GM23338 (cell line): ENCODE measurements around the gene GPI. TPM values are rescaled to one million over a fixed set of nuclear protein-coding genes. Genes with fewer than 3 reads are reported as not detected.

Source experiments
- ATAC-seq: fragments of 200-7000 bp; cut with Tn5 transposase; 3 replicates; pipeline ENCODE4 v1.9.1; 2020
- DNase-seq: peaks from one replicate; pipeline ENCODE4 v3.0.0-alpha.2; 2015; ENCODE audit warnings: low spot score
- H2AFZ ChIP-seq: fragments of 200-600 bp; sonication (generic); 2 replicates; pipeline ENCODE4 v1.8.0; 2016; ENCODE audit warnings: antibody characterized with exemption, mild to moderate bottlenecking, moderate library complexity
- H3F3A ChIP-seq: fragments of 200-600 bp; sonication (generic); replicated peaks from 2 replicates; pipeline ENCODE4 v1.8.0; 2017; ENCODE audit warnings: antibody characterized with exemption, mixed run types, low read depth
- H3K27ac ChIP-seq: fragments of 200-600 bp; sonication (generic); 2 replicates; pipeline ENCODE4 v1.6.1; 2016; ENCODE audit warnings: low read depth
- H3K27me3 ChIP-seq: fragments of 200-600 bp; sonication (generic); 2 replicates; pipeline ENCODE4 v1.8.0; 2016; ENCODE audit warnings: mild to moderate bottlenecking, mixed run types, moderate library complexity; ENCODE audit not compliant: insufficient read depth
- H3K36me3 ChIP-seq: fragments of 200-600 bp; sonication (generic); 2 replicates; pipeline ENCODE4 v1.8.0; 2016; ENCODE audit warnings: mild to moderate bottlenecking; ENCODE audit not compliant: insufficient read depth
- H3K4me1 ChIP-seq: fragments of 200-600 bp; sonication (generic); 2 replicates; pipeline ENCODE4 v1.8.0; 2016; ENCODE audit warnings: mild to moderate bottlenecking, moderate library complexity; ENCODE audit not compliant: insufficient read depth
- H3K4me2 ChIP-seq: fragments of 200-600 bp; sonication (generic); 2 replicates; pipeline ENCODE4 v1.7.1; 2017; ENCODE audit warnings: mixed run types
- H3K4me3 ChIP-seq: fragments of 200-600 bp; sonication (generic); 2 replicates; pipeline ENCODE4 v1.6.1; 2016; ENCODE audit warnings: mixed run types
- H3K79me2 ChIP-seq: fragments of 200-600 bp; sonication (generic); replicated peaks from 2 replicates; pipeline ENCODE4 v1.8.0; 2017; ENCODE audit warnings: mild to moderate bottlenecking; ENCODE audit not compliant: insufficient read depth
- H3K9me2 ChIP-seq: fragments of 200-600 bp; sonication (generic); 2 replicates; pipeline ENCODE4 v1.8.0; 2017; ENCODE audit not compliant: insufficient read depth
- H4K20me1 ChIP-seq: fragments of 200-600 bp; sonication (generic); replicated peaks from 2 replicates; pipeline ENCODE4 v1.8.0; 2017; ENCODE audit warnings: mild to moderate bottlenecking; ENCODE audit not compliant: insufficient read depth
- H3K27ac Mint-ChIP-seq: 2 replicates; pipeline ENCODE4 v1.8.0; 2020; ENCODE audit warnings: inconsistent platforms, mild to moderate bottlenecking, moderate library complexity, mixed read lengths
- H3K27me3 Mint-ChIP-seq: 3 replicates; pipeline ENCODE4 v1.8.0; 2022; ENCODE audit warnings: low read depth, mild to moderate bottlenecking, moderate library complexity, mixed read lengths, inconsistent platforms; ENCODE audit not compliant: insufficient read depth, poor library complexity
- H3K36me3 Mint-ChIP-seq: 3 replicates; pipeline ENCODE4 v1.8.0; 2021; ENCODE audit warnings: low read depth, mild to moderate bottlenecking, inconsistent platforms, moderate library complexity, mixed read lengths
- H3K4me1 Mint-ChIP-seq: 3 replicates; pipeline ENCODE4 v1.8.0; 2020; ENCODE audit warnings: mild to moderate bottlenecking, inconsistent platforms, mixed read lengths
- H3K4me3 Mint-ChIP-seq: 3 replicates; pipeline ENCODE4 v1.8.0; 2021; ENCODE audit warnings: moderate library complexity, mild to moderate bottlenecking, inconsistent platforms, mixed read lengths
- H3K9me3 Mint-ChIP-seq: 3 replicates; pipeline ENCODE4 v1.8.0; 2020; ENCODE audit warnings: moderate library complexity, mild to moderate bottlenecking, inconsistent platforms, mixed read lengths
- CREB1 ChIP-seq: fragments of 250-450 bp; sonication (Bioruptor Pico); IDR thresholded peaks from 2 replicates; pipeline ENCODE4 v1.5.0; 2020; ENCODE audit warnings: low read depth, mild to moderate bottlenecking, moderate library complexity
- ETS1 ChIP-seq: IDR thresholded peaks from 2 replicates; pipeline ENCODE4 v1.6.1; 2016; ENCODE audit warnings: antibody characterized with exemption
- EZH2 ChIP-seq: fragments of 200-600 bp; sonication (generic); IDR thresholded peaks from one replicate; pipeline ENCODE4 v1.8.0; 2017; ENCODE audit warnings: antibody characterized with exemption, mild to moderate bottlenecking, low read depth; ENCODE audit not compliant: unreplicated experiment
- EZH2phosphoT487 ChIP-seq: fragments of 200-600 bp; sonication (generic); IDR thresholded peaks from one replicate; pipeline ENCODE4 v1.8.1; 2018; ENCODE audit warnings: antibody characterized with exemption; ENCODE audit not compliant: unreplicated experiment
- JUNB ChIP-seq: IDR thresholded peaks from one replicate; pipeline ENCODE4 v1.6.1; 2016; ENCODE audit warnings: antibody characterized with exemption; ENCODE audit not compliant: unreplicated experiment
- NANOG ChIP-seq: IDR thresholded peaks from 2 replicates; pipeline ENCODE4 v1.6.1; 2016; ENCODE audit warnings: antibody characterized with exemption, borderline replicate concordance
- POLR2AphosphoS5 ChIP-seq: IDR thresholded peaks from 2 replicates; pipeline ENCODE4 v1.6.1; 2016; ENCODE audit warnings: antibody characterized with exemption, low read depth
- REST ChIP-seq: IDR thresholded peaks from one replicate; pipeline ENCODE4 v1.6.1; 2018; ENCODE audit warnings: antibody characterized with exemption; ENCODE audit not compliant: unreplicated experiment
- STAT1 ChIP-seq: IDR thresholded peaks from one replicate; pipeline ENCODE4 v1.6.1; 2016; ENCODE audit warnings: antibody characterized with exemption; ENCODE audit not compliant: unreplicated experiment
- ZNF114 ChIP-seq: fragments of 250-450 bp; sonication (Bioruptor Pico); IDR thresholded peaks from 2 replicates; pipeline ENCODE4 v1.5.0; 2020; ENCODE audit warnings: mild to moderate bottlenecking, moderate library complexity
- ZNF331 ChIP-seq: fragments of 250-450 bp; sonication (Bioruptor Pico); IDR thresholded peaks from 2 replicates; pipeline ENCODE4 v1.5.0; 2020; ENCODE audit warnings: low read depth, mild to moderate bottlenecking, moderate library complexity
- ZNF462 ChIP-seq: fragments of 250-450 bp; sonication (Bioruptor Pico); IDR thresholded peaks from 2 replicates; pipeline ENCODE4 v1.5.0; 2020; ENCODE audit warnings: mild to moderate bottlenecking, moderate library complexity
- polyA plus RNA-seq: library from polyadenylated mRNA; unstranded; fragments of >200 nt; fragmentation: Nextera tagmentation; extraction: Ambion mirVana; gene quantifications from 2 replicates; pipeline ENCODE4 v1.2.1, GENCODE V29; 2016
- total RNA-seq: library from RNA; depleted of rRNA; stranded (reverse); fragments of >200 nt; shearing (Covaris generic); gene quantifications from 2 replicates; pipeline ENCODE4 v1.2.3, GENCODE V29; 2014
- TF ChIP-seq, protein P1 (sequence below), 2 experiments: fragments of 200-600 bp in 1 of 2; sonication (generic) in 1 of 2; conservative IDR thresholded peaks; 2 replicates each; pipeline versions ENCODE4 v1.5.1 to v1.6.1; 2016 to 2017; ENCODE audit warnings: antibody characterized with exemption in 2 of 2, low read depth in 2 of 2, mild to moderate bottlenecking in 2 of 2, moderate library complexity in 1 of 2

GPI gene
- total and polyA plus RNA-seq, 2 experiments from 2014 or later, result 136 to 327 TPM

GRCh38 chr19:34337739-34338138, 27.3 kb upstream of the GPI start:
- no peaks in the 10 kb centered on the region for H3F3A ChIP-seq
- H3K27me3 Mint-ChIP-seq, result peaks cover 2% of the 10 kb centered on the region
- H3K4me1 Mint-ChIP-seq, result no peaks in the 10 kb centered on the region
- H2AFZ ChIP-seq, result no peak overlapping the region
- TF ChIP-seq JUNB (no peak), ZNF114 (CRISPR knock-in tag) (no peak), REST (no peak), EZH2phosphoT487 (no peak), ETS1 (no peak), CREB1 (CRISPR knock-in tag) (no peak), NANOG (no peak), STAT1 (no peak), EZH2 (no peak), ZNF462 (no peak), POLR2AphosphoS5 (no peak), ZNF331 (CRISPR knock-in tag) (no peak)
- TF ChIP-seq, protein P1, sequence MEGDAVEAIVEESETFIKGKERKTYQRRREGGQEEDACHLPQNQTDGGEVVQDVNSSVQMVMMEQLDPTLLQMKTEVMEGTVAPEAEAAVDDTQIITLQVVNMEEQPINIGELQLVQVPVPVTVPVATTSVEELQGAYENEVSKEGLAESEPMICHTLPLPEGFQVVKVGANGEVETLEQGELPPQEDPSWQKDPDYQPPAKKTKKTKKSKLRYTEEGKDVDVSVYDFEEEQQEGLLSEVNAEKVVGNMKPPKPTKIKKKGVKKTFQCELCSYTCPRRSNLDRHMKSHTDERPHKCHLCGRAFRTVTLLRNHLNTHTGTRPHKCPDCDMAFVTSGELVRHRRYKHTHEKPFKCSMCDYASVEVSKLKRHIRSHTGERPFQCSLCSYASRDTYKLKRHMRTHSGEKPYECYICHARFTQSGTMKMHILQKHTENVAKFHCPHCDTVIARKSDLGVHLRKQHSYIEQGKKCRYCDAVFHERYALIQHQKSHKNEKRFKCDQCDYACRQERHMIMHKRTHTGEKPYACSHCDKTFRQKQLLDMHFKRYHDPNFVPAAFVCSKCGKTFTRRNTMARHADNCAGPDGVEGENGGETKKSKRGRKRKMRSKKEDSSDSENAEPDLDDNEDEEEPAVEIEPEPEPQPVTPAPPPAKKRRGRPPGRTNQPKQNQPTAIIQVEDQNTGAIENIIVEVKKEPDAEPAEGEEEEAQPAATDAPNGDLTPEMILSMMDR (conservative IDR thresholded peaks at IDR 0.05; ENCODE audit: low read depth in 2 of 2), result no peak
- no peak overlapping the region for H3K27ac Mint-ChIP-seq
- H3K36me3 Mint-ChIP-seq, result peaks cover 37% of the 10 kb centered on the region
- no peaks in the 10 kb centered on the region for H3K27me3 ChIP-seq
- H3K36me3 ChIP-seq, result no peaks in the 10 kb centered on the region; the same call in 1 of the 2 replicates
- H3K79me2 ChIP-seq, result no peaks in the 10 kb centered on the region
- no peak for DNase-seq
- ATAC-seq, result no peak
- H3K4me3 ChIP-seq, result no peak overlapping the region
- H3K9me2 ChIP-seq, result no peaks in the 10 kb centered on the region
- no peak overlapping the region for H3K4me2 ChIP-seq
- no peaks in the 10 kb centered on the region for H3K4me1 ChIP-seq
- no peaks in the 10 kb centered on the region for H4K20me1 ChIP-seq
- H3K4me3 Mint-ChIP-seq, result no peak overlapping the region
- H3K9me3 Mint-ChIP-seq, result no peaks in the 10 kb centered on the region
- no peak overlapping the region for H3K27ac ChIP-seq
